Endodermal cell (in vitro differentiated cells): Measurements from ENCODE around the gene ADAM23. TPM values are rescaled to one million over a fixed set of nuclear protein-coding genes. Genes with fewer than 3 reads are reported as not detected.
A peak's percentile ranks its signal among the peaks of the same experiment; 100 is the strongest.

Source experiments
- DNase-seq: peaks from one replicate; pipeline ENCODE4 v3.0.0-alpha.2; 2017
- H3K27ac ChIP-seq: 2 replicates; pipeline ENCODE4 v1.5.1; 2013; ENCODE audit warnings: mild to moderate bottlenecking, low read depth, low read length, moderate library complexity
- H3K27me3 ChIP-seq: 2 replicates; pipeline ENCODE4 v1.6.1; 2013; ENCODE audit warnings: mild to moderate bottlenecking, low read length, moderate library complexity; ENCODE audit not compliant: insufficient read depth, control insufficient read depth, poor library complexity, severe bottlenecking
- H3K36me3 ChIP-seq: 2 replicates; pipeline ENCODE4 v1.7.0; 2013; ENCODE audit warnings: mild to moderate bottlenecking, low read length, moderate library complexity; ENCODE audit not compliant: control insufficient read depth, insufficient read depth
- H3K4me1 ChIP-seq: one replicate; pipeline ENCODE4 v1.7.0; 2013; ENCODE audit warnings: low read length; ENCODE audit not compliant: control insufficient read depth, insufficient read depth
- H3K4me3 ChIP-seq: 2 replicates; pipeline ENCODE4 v1.5.1; 2013; ENCODE audit warnings: mild to moderate bottlenecking, low read length, moderate library complexity
- H3K9ac ChIP-seq: 2 replicates; pipeline ENCODE4 v1.6.1; 2013; ENCODE audit warnings: mild to moderate bottlenecking, low read length, moderate library complexity; ENCODE audit not compliant: poor library complexity, severe bottlenecking; ENCODE audit errors: extremely low read depth
- H3K9me3 ChIP-seq: 2 replicates; pipeline ENCODE4 v1.6.1; 2013; ENCODE audit warnings: mild to moderate bottlenecking, low read length, moderate library complexity; ENCODE audit not compliant: control insufficient read depth
- H3K27ac Mint-ChIP-seq: 2 replicates; pipeline ENCODE4 v1.8.0; 2020; ENCODE audit warnings: mixed read lengths
- H3K27me3 Mint-ChIP-seq: 2 replicates; pipeline ENCODE4 v1.8.0; 2021; ENCODE audit warnings: mild to moderate bottlenecking, mixed read lengths; ENCODE audit not compliant: insufficient read depth
- H3K36me3 Mint-ChIP-seq: 2 replicates; pipeline ENCODE4 v1.8.0; 2020; ENCODE audit warnings: low read depth, mixed read lengths
- H3K4me1 Mint-ChIP-seq: 2 replicates; pipeline ENCODE4 v1.8.0; 2020; ENCODE audit warnings: mixed read lengths
- H3K4me3 Mint-ChIP-seq: 2 replicates; pipeline ENCODE4 v1.8.0; 2020; ENCODE audit warnings: mild to moderate bottlenecking, moderate library complexity, mixed read lengths
- H3K9me3 Mint-ChIP-seq: 2 replicates; pipeline ENCODE4 v1.8.0; 2020; ENCODE audit warnings: mild to moderate bottlenecking, mixed read lengths
- WGBS, 2 experiments: methylation state at CpG; one replicate each; pipeline versions ENCODE4 v1.1.5 to v1.1.7; 2013; ENCODE audit warnings: missing lambda C conversion rate in 2 of 2, mixed read lengths in 1 of 2; ENCODE audit not compliant: insufficient coverage in 1 of 2, insufficient read length in 1 of 2; 5-methylcytosine and 5-hydroxymethylcytosine counted together
- total RNA-seq, 2 donors: library from RNA; stranded (reverse); fragmentation: NEBNext Ultra II Directional in 1 of 2; extraction: Animal tissue kit (Norgen Biotek cat#: 25700) in 1 of 2; gene quantifications; 2 replicates in 1 of 2; 3 replicates in 1 of 2; pipeline ENCODE4 v1.2.1, GENCODE V29; 2021
- TF ChIP-seq, protein P1 (sequence below): fragments of 200-600 bp; sonication (generic); conservative IDR thresholded peaks from 2 replicates; pipeline ENCODE4 v1.5.0; 2021; ENCODE audit warnings: antibody characterized with exemption, mild to moderate bottlenecking

The ADAM23 gene
- total RNA-seq, 2 donors from 2014 or later = 25.4 to 34.2 TPM

- TF ChIP-seq, protein P1, sequence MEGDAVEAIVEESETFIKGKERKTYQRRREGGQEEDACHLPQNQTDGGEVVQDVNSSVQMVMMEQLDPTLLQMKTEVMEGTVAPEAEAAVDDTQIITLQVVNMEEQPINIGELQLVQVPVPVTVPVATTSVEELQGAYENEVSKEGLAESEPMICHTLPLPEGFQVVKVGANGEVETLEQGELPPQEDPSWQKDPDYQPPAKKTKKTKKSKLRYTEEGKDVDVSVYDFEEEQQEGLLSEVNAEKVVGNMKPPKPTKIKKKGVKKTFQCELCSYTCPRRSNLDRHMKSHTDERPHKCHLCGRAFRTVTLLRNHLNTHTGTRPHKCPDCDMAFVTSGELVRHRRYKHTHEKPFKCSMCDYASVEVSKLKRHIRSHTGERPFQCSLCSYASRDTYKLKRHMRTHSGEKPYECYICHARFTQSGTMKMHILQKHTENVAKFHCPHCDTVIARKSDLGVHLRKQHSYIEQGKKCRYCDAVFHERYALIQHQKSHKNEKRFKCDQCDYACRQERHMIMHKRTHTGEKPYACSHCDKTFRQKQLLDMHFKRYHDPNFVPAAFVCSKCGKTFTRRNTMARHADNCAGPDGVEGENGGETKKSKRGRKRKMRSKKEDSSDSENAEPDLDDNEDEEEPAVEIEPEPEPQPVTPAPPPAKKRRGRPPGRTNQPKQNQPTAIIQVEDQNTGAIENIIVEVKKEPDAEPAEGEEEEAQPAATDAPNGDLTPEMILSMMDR = no peak
- Histone ChIP-seq H3K4me3 (no peak overlapping the region), H3K4me1 (no peaks in the 10 kb centered on the region), H3K27me3 (peaks cover 18% of the 10 kb centered on the region), H3K36me3 (no peaks in the 10 kb centered on the region), H3K27ac (no peak overlapping the region), H3K9ac (no peak overlapping the region), H3K9me3 (no peaks in the 10 kb centered on the region)
- no peak for DNase-seq
- WGBS, 2 experiments = 75 to 100% methylated on average over 2 to 5 of the region's 5 CpGs
- no peak overlapping the region for H3K4me3 Mint-ChIP-seq
- H3K27me3 Mint-ChIP-seq = peaks cover 25% of the 10 kb centered on the region
- no peak overlapping the region for H3K27ac Mint-ChIP-seq
- no peaks in the 10 kb centered on the region for H3K36me3 Mint-ChIP-seq
- no peaks in the 10 kb centered on the region for H3K9me3 Mint-ChIP-seq
- peaks cover 11% of the 10 kb centered on the region for H3K4me1 Mint-ChIP-seq
Measured at GRCh38 chr2:206438196-206438724, 5.1 kb upstream of the ADAM23 start.

- H3K36me3 Mint-ChIP-seq = no peaks in the 10 kb centered on the region
- WGBS, 2 experiments = 46 to 48% methylated on average over 8 to 10 of the region's 10 CpGs
- Histone ChIP-seq H3K9ac (no peak overlapping the region), H3K4me3 (peak overlapping the region; percentile 78), H3K27me3 (peaks cover 29% of the 10 kb centered on the region), H3K27ac (no peak overlapping the region), H3K36me3 (no peaks in the 10 kb centered on the region), H3K4me1 (no peaks in the 10 kb centered on the region), H3K9me3 (no peaks in the 10 kb centered on the region)
- peaks cover 41% of the 10 kb centered on the region for H3K27me3 Mint-ChIP-seq
- no peak overlapping the region for H3K27ac Mint-ChIP-seq
- H3K4me1 Mint-ChIP-seq = peaks cover 25% of the 10 kb centered on the region
- no peak for DNase-seq
- no peaks in the 10 kb centered on the region for H3K9me3 Mint-ChIP-seq
- peak overlapping the region; percentile 61 for H3K4me3 Mint-ChIP-seq
- TF ChIP-seq, protein P1 = no peak
Measured at GRCh38 chr2:206442474-206442832, 879 bp upstream of the ADAM23 start.

DNA sequence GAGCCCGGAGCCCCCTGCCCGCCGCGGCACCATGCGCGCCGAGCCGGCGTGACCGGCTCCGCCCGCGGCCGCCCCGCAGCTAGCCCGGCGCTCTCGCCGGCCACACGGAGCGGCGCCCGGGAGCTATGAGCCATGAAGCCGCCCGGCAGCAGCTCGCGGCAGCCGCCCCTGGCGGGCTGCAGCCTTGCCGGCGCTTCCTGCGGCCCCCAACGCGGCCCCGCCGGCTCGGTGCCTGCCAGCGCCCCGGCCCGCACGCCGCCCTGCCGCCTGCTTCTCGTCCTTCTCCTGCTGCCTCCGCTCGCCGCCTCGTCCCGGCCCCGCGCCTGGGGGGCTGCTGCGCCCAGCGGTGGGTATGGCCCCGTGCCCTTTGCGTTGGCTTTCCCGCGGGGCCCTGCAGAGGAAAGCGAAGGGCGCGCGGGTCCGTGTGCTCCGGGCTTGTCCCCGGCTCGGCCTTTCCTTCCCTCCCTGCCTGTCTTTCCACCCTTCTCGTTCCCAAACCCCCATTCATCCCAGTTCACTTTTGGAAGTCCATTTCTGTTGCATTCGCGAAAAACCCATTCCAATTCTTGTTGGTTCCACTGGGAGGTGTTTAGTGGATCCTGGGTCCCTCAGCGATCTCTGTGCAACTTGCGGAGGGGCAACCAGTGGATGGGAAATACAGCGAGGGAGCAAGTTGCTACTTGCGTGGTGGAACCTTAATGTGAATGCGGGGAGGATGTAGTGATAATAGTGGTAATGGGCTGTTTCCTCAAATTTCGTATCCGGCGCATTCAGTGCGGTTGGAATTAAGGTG is 599 bp downstream of the ADAM23 start:
- TF ChIP-seq, protein P1 = peak; percentile 34
- Mint-ChIP-seq H3K27me3 (peaks cover 41% of the 10 kb centered on the region), H3K4me3 (peak overlapping the region; percentile 68), H3K27ac (no peak overlapping the region), H3K36me3 (peaks cover 3% of the 10 kb centered on the region), H3K9me3 (no peaks in the 10 kb centered on the region), H3K4me1 (peaks cover 23% of the 10 kb centered on the region)
- Histone ChIP-seq H3K9me3 (no peaks in the 10 kb centered on the region), H3K36me3 (no peaks in the 10 kb centered on the region), H3K4me1 (no peaks in the 10 kb centered on the region), H3K27me3 (peaks cover 29% of the 10 kb centered on the region), H3K27ac (no peak overlapping the region), H3K9ac (peak overlapping the region; percentile 54), H3K4me3 (peak overlapping the region; percentile 91)
- DNase-seq = peak; percentile 77
- 1% methylated on average over 39 to 77 of the region's 77 CpGs for WGBS, 2 experiments
